ENCODE measurements around the gene DNASE1L1.

DNA sequence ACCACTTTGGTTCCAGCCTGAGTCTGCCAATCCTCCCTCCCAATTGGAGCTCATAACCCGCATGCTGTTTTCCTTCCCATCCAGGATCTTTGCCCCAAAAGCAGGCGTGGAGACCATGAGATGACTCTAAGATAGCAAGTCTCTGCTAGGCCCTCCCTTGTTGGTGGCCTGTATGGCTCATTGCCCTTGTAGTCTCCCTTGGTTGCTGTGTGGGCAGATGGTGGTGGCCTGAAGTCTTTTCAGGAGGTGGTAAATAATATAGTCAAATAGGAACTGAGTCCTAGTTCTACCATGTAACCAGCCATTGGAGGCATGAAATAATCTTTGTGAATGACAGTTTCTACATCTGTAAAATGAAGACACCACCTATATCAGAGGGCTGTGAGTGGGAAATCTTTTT is 20.7 kb upstream of the DNASE1L1 start:
- TF ChIP-seq, protein P1, sequence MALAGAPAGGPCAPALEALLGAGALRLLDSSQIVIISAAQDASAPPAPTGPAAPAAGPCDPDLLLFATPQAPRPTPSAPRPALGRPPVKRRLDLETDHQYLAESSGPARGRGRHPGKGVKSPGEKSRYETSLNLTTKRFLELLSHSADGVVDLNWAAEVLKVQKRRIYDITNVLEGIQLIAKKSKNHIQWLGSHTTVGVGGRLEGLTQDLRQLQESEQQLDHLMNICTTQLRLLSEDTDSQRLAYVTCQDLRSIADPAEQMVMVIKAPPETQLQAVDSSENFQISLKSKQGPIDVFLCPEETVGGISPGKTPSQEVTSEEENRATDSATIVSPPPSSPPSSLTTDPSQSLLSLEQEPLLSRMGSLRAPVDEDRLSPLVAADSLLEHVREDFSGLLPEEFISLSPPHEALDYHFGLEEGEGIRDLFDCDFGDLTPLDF (CRISPR knock-in tag; IDR thresholded peaks at IDR 0.05), result no peak
- TF ChIP-seq CREB1 (CRISPR knock-in tag; IDR thresholded peaks at IDR 0.05), result no peak
- TF ChIP-seq, protein P2, sequence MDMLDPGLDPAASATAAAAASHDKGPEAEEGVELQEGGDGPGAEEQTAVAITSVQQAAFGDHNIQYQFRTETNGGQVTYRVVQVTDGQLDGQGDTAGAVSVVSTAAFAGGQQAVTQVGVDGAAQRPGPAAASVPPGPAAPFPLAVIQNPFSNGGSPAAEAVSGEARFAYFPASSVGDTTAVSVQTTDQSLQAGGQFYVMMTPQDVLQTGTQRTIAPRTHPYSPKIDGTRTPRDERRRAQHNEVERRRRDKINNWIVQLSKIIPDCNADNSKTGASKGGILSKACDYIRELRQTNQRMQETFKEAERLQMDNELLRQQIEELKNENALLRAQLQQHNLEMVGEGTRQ (CRISPR knock-in tag; IDR thresholded peaks at IDR 0.05), result no peak
- TF ChIP-seq, protein P3, sequence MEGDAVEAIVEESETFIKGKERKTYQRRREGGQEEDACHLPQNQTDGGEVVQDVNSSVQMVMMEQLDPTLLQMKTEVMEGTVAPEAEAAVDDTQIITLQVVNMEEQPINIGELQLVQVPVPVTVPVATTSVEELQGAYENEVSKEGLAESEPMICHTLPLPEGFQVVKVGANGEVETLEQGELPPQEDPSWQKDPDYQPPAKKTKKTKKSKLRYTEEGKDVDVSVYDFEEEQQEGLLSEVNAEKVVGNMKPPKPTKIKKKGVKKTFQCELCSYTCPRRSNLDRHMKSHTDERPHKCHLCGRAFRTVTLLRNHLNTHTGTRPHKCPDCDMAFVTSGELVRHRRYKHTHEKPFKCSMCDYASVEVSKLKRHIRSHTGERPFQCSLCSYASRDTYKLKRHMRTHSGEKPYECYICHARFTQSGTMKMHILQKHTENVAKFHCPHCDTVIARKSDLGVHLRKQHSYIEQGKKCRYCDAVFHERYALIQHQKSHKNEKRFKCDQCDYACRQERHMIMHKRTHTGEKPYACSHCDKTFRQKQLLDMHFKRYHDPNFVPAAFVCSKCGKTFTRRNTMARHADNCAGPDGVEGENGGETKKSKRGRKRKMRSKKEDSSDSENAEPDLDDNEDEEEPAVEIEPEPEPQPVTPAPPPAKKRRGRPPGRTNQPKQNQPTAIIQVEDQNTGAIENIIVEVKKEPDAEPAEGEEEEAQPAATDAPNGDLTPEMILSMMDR (IDR thresholded peaks at IDR 0.05), result no peak
- TF ChIP-seq, protein P4, sequence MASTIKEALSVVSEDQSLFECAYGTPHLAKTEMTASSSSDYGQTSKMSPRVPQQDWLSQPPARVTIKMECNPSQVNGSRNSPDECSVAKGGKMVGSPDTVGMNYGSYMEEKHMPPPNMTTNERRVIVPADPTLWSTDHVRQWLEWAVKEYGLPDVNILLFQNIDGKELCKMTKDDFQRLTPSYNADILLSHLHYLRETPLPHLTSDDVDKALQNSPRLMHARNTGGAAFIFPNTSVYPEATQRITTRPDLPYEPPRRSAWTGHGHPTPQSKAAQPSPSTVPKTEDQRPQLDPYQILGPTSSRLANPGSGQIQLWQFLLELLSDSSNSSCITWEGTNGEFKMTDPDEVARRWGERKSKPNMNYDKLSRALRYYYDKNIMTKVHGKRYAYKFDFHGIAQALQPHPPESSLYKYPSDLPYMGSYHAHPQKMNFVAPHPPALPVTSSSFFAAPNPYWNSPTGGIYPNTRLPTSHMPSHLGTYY (CRISPR knock-in tag; IDR thresholded peaks at IDR 0.05), result no peak
- no peak for TF ChIP-seq GRHL2 (CRISPR knock-in tag; IDR thresholded peaks at IDR 0.05; ENCODE audit: insufficient replicate concordance, severe bottlenecking)
- no peak for TF ChIP-seq TEAD4 (CRISPR knock-in tag; IDR thresholded peaks at IDR 0.05)

Measured in WTC11 (cell line).